ENCODE results near the gene C2orf68.
"Not testable (repeated sequence)": the region's sequence is repeated elsewhere in the genome, so short reads cannot be mapped to it uniquely, and the experiment has no call there.

C2orf68 gene
- total RNA-seq = 24.0 to 70.4 reads per million in 2 experiments

- DNase-seq (ENCODE audit: low read depth) = peak; percentile 67
These were observed at the start of gene C2orf68 for GRCh38 chr2:85611705-85612587. Gene C2orf68, minus strand, starts transcription at chr2:85612066. Its CDS starts 82 bp downstream, at chr2:85611984.

- no peak for DNase-seq (ENCODE audit: low read depth)
These were observed 49.4 kb upstream of the C2orf68 start for GRCh38 chr2:85661139-85661858.

- DNase-seq (ENCODE audit: low read depth) = no peak
These were observed 48.9 kb upstream of the C2orf68 start for GRCh38 chr2:85660725-85661124.

GRCh38 chr2:85660301-85660700 is 48.4 kb upstream of the C2orf68 start:
- DNase-seq (ENCODE audit: low read depth) = not testable (repeated sequence)

- no peak for DNase-seq (ENCODE audit: low read depth)
These were observed 47.6 kb upstream of the C2orf68 start for GRCh38 chr2:85659324-85659981.

GRCh38 chr2:85657399-85657798 is 45.5 kb upstream of the C2orf68 start:
- DNase-seq (ENCODE audit: low read depth) = not testable (repeated sequence)

- DNase-seq (ENCODE audit: low read depth) = no peak
These were observed 44.6 kb upstream of the C2orf68 start for GRCh38 chr2:85656468-85656867.

GRCh38 chr2:85655961-85656417 is 44.1 kb upstream of the C2orf68 start:
- DNase-seq (ENCODE audit: low read depth) = no peak

- DNase-seq (ENCODE audit: low read depth) = no peak
These were observed 42.1 kb upstream of the C2orf68 start for GRCh38 chr2:85653996-85654395.

GRCh38 chr2:85652056-85652455 is 40.2 kb upstream of the C2orf68 start:
- DNase-seq (ENCODE audit: low read depth) = no peak

- DNase-seq (ENCODE audit: low read depth) = no peak
These were observed 39.2 kb upstream of the C2orf68 start for GRCh38 chr2:85651097-85651496.

GRCh38 chr2:85650456-85650855 is 38.6 kb upstream of the C2orf68 start:
- no peak for DNase-seq (ENCODE audit: low read depth)

GRCh38 chr2:85649201-85650190 is 37.6 kb upstream of the C2orf68 start:
- DNase-seq (ENCODE audit: low read depth) = no peak

- DNase-seq (ENCODE audit: low read depth) = no peak
These were observed 36.8 kb upstream of the C2orf68 start for GRCh38 chr2:85648619-85649018.

GRCh38 chr2:85647823-85648526 is 36.1 kb upstream of the C2orf68 start:
- DNase-seq (ENCODE audit: low read depth) = no peak

GRCh38 chr2:85646166-85646565 is 34.3 kb upstream of the C2orf68 start:
- DNase-seq (ENCODE audit: low read depth) = no peak

- DNase-seq (ENCODE audit: low read depth) = no peak
These were observed 33.0 kb upstream of the C2orf68 start for GRCh38 chr2:85644909-85645308.

GRCh38 chr2:85642725-85643124 is 30.9 kb upstream of the C2orf68 start:
- DNase-seq (ENCODE audit: low read depth) = no peak

GRCh38 chr2:85635636-85636035 is 23.8 kb upstream of the C2orf68 start:
- DNase-seq (ENCODE audit: low read depth) = no peak

GRCh38 chr2:85635011-85635410 is 23.1 kb upstream of the C2orf68 start:
- no peak for DNase-seq (ENCODE audit: low read depth)
